HG03520 (cell line): ENCODE results near the gene RGMA.

ENCODE experiments used
- ATAC-seq: cut with Tn5 transposase; IDR thresholded peaks from one replicate; pipeline ENCODE4 v1.9.1; 2021; ENCODE audit warnings: mild to moderate bottlenecking, moderate library complexity; ENCODE audit not compliant: unreplicated experiment

The RGMA gene

GRCh38 chr15:93088981-93089726 lies at the start of gene RGMA:
Gene RGMA (minus strand): TSS chr15:93089211. CDS start chr15:93088932, 279 bp downstream.
- no peak for ATAC-seq

GRCh38 chr15:93136606-93137005 lies 47.6 kb upstream of the RGMA start:
- ATAC-seq: no peak

GRCh38 chr15:93135997-93136397 lies 47.0 kb upstream of the RGMA start:
- no peak for ATAC-seq

- no peak for ATAC-seq
Observed at GRCh38 chr15:93135459-93135858, 46.4 kb upstream of the RGMA start.

- ATAC-seq: no peak
Observed at GRCh38 chr15:93131485-93132095, 42.6 kb upstream of the RGMA start.

- no peak for ATAC-seq
Observed at GRCh38 chr15:93129702-93130488, 40.9 kb upstream of the RGMA start.

- no peak for ATAC-seq
Observed at GRCh38 chr15:93127286-93127685, 38.3 kb upstream of the RGMA start.

GRCh38 chr15:93126599-93126998 lies 37.6 kb upstream of the RGMA start:
- ATAC-seq: no peak

GRCh38 chr15:93126148-93126547 lies 37.1 kb upstream of the RGMA start:
- ATAC-seq: no peak

GRCh38 chr15:93124126-93124525 lies 35.1 kb upstream of the RGMA start:
- no peak for ATAC-seq

- no peak for ATAC-seq
Observed at GRCh38 chr15:93121973-93122910, 33.2 kb upstream of the RGMA start.

GRCh38 chr15:93121107-93121506 lies 32.1 kb upstream of the RGMA start:
- ATAC-seq: no peak

- ATAC-seq: no peak
Observed at GRCh38 chr15:93118904-93119303, 29.9 kb upstream of the RGMA start.

GRCh38 chr15:93111451-93111850 lies 22.4 kb upstream of the RGMA start:
- no peak for ATAC-seq

GRCh38 chr15:93110502-93111040 lies 21.6 kb upstream of the RGMA start:
- no peak for ATAC-seq

GRCh38 chr15:93109336-93110102 lies 20.5 kb upstream of the RGMA start:
- no peak for ATAC-seq

GRCh38 chr15:93107646-93108045 lies 18.6 kb upstream of the RGMA start:
- no peak for ATAC-seq

GRCh38 chr15:93105485-93105884 lies 16.5 kb upstream of the RGMA start:
- no peak for ATAC-seq

GRCh38 chr15:93103823-93104222 lies 14.8 kb upstream of the RGMA start:
- no peak for ATAC-seq

GRCh38 chr15:93102211-93102610 lies 13.2 kb upstream of the RGMA start:
- ATAC-seq: no peak
